ENCODE measurements around the gene NAPA.

The NAPA gene

GRCh38 chr19:47445937-47446402 is 68.9 kb downstream of the NAPA start:
- Histone ChIP-seq H3K9me3 (ENCODE audit: control insufficient read depth, insufficient read depth, low read length) (no peaks in the 10 kb centered on the region), H3K4me1 (ENCODE audit: control insufficient read depth, low read length) (peaks cover 24% of the 10 kb centered on the region), H3K4me2 (ENCODE audit: low read length) (peak overlapping the region; percentile 46), H3K36me3 (ENCODE audit: control insufficient read depth, low read length) (no peaks in the 10 kb centered on the region), H3F3A (ENCODE audit: control insufficient read depth, insufficient read depth) (0 out of 2 replicates have a peak, but pooled peaks cover 4% of the 10 kb centered on the region), H3K27ac (ENCODE audit: low read depth, low read length) (no peak overlapping the region), H4K20me1 (ENCODE audit: control insufficient read depth, insufficient read depth, low read depth, low read length) (no peaks in the 10 kb centered on the region), H3K27me3 (ENCODE audit: control insufficient read depth, low read length) (peaks cover 19% of the 10 kb centered on the region), H3K9me2 (replicated peaks; ENCODE audit: control insufficient read depth, low read length) (no peaks in the 10 kb centered on the region), H3K4me3 (ENCODE audit: low read length) (peak overlapping the region; percentile 34), H3K79me2 (ENCODE audit: control insufficient read depth, low read length) (no peaks in the 10 kb centered on the region)
- no peak for TF ChIP-seq EZH2phosphoT487 (IDR thresholded peaks at IDR 0.05; ENCODE audit: borderline replicate concordance, low read length)
- TF ChIP-seq, protein P1, sequence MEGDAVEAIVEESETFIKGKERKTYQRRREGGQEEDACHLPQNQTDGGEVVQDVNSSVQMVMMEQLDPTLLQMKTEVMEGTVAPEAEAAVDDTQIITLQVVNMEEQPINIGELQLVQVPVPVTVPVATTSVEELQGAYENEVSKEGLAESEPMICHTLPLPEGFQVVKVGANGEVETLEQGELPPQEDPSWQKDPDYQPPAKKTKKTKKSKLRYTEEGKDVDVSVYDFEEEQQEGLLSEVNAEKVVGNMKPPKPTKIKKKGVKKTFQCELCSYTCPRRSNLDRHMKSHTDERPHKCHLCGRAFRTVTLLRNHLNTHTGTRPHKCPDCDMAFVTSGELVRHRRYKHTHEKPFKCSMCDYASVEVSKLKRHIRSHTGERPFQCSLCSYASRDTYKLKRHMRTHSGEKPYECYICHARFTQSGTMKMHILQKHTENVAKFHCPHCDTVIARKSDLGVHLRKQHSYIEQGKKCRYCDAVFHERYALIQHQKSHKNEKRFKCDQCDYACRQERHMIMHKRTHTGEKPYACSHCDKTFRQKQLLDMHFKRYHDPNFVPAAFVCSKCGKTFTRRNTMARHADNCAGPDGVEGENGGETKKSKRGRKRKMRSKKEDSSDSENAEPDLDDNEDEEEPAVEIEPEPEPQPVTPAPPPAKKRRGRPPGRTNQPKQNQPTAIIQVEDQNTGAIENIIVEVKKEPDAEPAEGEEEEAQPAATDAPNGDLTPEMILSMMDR (IDR thresholded peaks at IDR 0.05; ENCODE audit: low read depth, low read length, poor library complexity, severe bottlenecking): no peak

DNA sequence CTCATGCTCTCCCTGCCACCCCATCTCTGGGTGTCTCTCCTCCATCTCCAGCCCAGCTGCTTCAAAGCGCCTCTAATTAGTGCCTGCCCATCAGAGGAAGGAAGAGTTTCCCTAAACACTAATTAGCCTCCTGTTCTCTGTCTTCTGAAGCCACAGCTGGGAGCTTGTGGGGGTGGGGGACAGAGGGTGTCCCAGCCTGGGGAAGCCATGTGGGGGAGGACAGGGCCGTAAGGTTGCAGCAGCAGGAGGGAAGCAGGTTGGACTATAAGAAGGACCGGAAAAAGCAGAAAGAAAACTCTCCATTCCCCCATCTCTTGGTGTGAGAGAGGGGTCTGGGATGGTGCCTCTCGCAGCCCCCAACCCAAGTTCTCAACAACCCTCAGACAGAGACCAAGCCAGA is 69.3 kb downstream of the NAPA start:
- Histone ChIP-seq H3K27ac (ENCODE audit: low read depth, low read length) (no peak overlapping the region), H3K4me3 (ENCODE audit: low read length) (peak overlapping the region; percentile 34), H3F3A (ENCODE audit: control insufficient read depth, insufficient read depth) (0 out of 2 replicates have a peak, but pooled peaks cover 4% of the 10 kb centered on the region), H3K27me3 (ENCODE audit: control insufficient read depth, low read length) (peaks cover 21% of the 10 kb centered on the region), H3K9me3 (ENCODE audit: control insufficient read depth, insufficient read depth, low read length) (no peaks in the 10 kb centered on the region), H3K4me1 (ENCODE audit: control insufficient read depth, low read length) (peaks cover 24% of the 10 kb centered on the region), H3K79me2 (ENCODE audit: control insufficient read depth, low read length) (no peaks in the 10 kb centered on the region), H3K36me3 (ENCODE audit: control insufficient read depth, low read length) (no peaks in the 10 kb centered on the region), H4K20me1 (ENCODE audit: control insufficient read depth, insufficient read depth, low read depth, low read length) (no peaks in the 10 kb centered on the region), H3K9me2 (replicated peaks; ENCODE audit: control insufficient read depth, low read length) (no peaks in the 10 kb centered on the region), H3K4me2 (ENCODE audit: low read length) (peak overlapping the region; percentile 46)
- no peak for TF ChIP-seq EZH2phosphoT487 (IDR thresholded peaks at IDR 0.05; ENCODE audit: borderline replicate concordance, low read length)
- TF ChIP-seq, protein P1 (IDR thresholded peaks at IDR 0.05; ENCODE audit: low read depth, low read length, poor library complexity, severe bottlenecking): no peak

DNA sequence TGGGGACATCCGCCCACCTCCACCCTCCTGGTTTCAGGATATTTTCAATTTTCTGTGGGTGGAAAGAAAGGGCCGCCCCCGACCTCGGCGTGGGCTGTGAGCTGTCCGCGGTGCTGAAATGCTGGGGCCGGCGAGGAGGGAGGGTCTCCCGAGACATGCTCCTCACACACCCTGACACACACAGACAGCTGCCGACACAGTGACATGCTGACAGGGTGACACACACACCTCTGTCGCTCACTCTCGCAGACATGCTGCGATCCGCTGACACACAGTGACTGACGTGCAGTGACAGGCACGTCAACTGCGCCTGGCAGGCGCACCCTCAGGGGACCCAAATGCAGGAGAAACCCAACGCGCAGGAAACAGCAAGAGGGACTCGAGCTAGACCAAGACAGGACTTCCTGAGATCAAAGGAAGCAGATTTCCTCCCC is 70.5 kb downstream of the NAPA start:
- Histone ChIP-seq H3F3A (ENCODE audit: control insufficient read depth, insufficient read depth) (0 out of 2 replicates have a peak, but pooled peaks cover 4% of the 10 kb centered on the region), H3K27me3 (ENCODE audit: control insufficient read depth, low read length) (peaks cover 25% of the 10 kb centered on the region)
- TF ChIP-seq, protein P1 (IDR thresholded peaks at IDR 0.05; ENCODE audit: low read depth, low read length, poor library complexity, severe bottlenecking): no peak
- no peak for TF ChIP-seq EZH2phosphoT487 (IDR thresholded peaks at IDR 0.05; ENCODE audit: borderline replicate concordance, low read length)

More for the DNA sequence above, 70.5 kb downstream of the NAPA start:
- H3K9me2 ChIP-seq (replicated peaks; ENCODE audit: control insufficient read depth, low read length): no peaks in the 10 kb centered on the region
- no peak overlapping the region for H3K4me3 ChIP-seq (ENCODE audit: low read length)
- H4K20me1 ChIP-seq (ENCODE audit: control insufficient read depth, insufficient read depth, low read depth, low read length): no peaks in the 10 kb centered on the region
- H3K4me2 ChIP-seq (ENCODE audit: low read length): peak overlapping the region; percentile 18; the same call in 1 of the 2 replicates
- no peaks in the 10 kb centered on the region for H3K36me3 ChIP-seq (ENCODE audit: control insufficient read depth, low read length)
- H3K4me1 ChIP-seq (ENCODE audit: control insufficient read depth, low read length): peaks cover 24% of the 10 kb centered on the region
- no peak overlapping the region for H3K27ac ChIP-seq (ENCODE audit: low read depth, low read length)
- H3K79me2 ChIP-seq (ENCODE audit: control insufficient read depth, low read length): no peaks in the 10 kb centered on the region
- no peaks in the 10 kb centered on the region for H3K9me3 ChIP-seq (ENCODE audit: control insufficient read depth, insufficient read depth, low read length)

All from DOHH2 (cell line).